ENCODE measurements around the gene CRACR2B.

DNA sequence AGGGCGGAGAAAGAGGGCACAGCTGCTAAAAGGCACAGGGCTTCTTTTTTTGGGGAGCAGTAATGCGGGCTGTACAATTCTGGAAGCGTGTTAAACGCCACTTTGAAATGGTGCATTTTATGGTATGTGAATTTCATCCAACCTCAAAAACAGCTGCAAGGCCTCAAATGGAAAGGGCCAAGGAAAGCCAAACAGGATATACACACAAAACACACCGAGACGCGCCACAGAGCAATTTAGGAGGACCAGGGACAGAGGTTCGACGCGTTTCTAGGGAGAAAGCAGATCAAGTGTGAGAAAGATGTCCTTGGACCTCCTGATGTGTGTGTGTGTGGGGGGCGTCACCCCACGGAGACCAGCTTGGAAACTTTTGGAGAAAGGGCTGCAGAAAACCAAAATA is 46.0 kb downstream of the CRACR2B start:
- TF ChIP-seq, protein P1, sequence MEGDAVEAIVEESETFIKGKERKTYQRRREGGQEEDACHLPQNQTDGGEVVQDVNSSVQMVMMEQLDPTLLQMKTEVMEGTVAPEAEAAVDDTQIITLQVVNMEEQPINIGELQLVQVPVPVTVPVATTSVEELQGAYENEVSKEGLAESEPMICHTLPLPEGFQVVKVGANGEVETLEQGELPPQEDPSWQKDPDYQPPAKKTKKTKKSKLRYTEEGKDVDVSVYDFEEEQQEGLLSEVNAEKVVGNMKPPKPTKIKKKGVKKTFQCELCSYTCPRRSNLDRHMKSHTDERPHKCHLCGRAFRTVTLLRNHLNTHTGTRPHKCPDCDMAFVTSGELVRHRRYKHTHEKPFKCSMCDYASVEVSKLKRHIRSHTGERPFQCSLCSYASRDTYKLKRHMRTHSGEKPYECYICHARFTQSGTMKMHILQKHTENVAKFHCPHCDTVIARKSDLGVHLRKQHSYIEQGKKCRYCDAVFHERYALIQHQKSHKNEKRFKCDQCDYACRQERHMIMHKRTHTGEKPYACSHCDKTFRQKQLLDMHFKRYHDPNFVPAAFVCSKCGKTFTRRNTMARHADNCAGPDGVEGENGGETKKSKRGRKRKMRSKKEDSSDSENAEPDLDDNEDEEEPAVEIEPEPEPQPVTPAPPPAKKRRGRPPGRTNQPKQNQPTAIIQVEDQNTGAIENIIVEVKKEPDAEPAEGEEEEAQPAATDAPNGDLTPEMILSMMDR (IDR thresholded peaks at IDR 0.05; ENCODE audit: insufficient read depth, low read length) = no peak
- no peak for TF ChIP-seq SPI1 (IDR thresholded peaks at IDR 0.05; ENCODE audit: borderline replicate concordance, low read depth)
